GM19463 (cell line): Measurements from ENCODE around the gene HBA1.
"Not testable (repeated sequence)": the region's sequence is repeated elsewhere in the genome, so short reads cannot be mapped to it uniquely, and the experiment has no call there.

ENCODE experiments used
- ATAC-seq: cut with Tn5 transposase; IDR thresholded peaks from one replicate; pipeline ENCODE4 v1.9.1; 2021; ENCODE audit warnings: mild to moderate bottlenecking, moderate library complexity; ENCODE audit not compliant: unreplicated experiment

HBA1 gene

DNA sequence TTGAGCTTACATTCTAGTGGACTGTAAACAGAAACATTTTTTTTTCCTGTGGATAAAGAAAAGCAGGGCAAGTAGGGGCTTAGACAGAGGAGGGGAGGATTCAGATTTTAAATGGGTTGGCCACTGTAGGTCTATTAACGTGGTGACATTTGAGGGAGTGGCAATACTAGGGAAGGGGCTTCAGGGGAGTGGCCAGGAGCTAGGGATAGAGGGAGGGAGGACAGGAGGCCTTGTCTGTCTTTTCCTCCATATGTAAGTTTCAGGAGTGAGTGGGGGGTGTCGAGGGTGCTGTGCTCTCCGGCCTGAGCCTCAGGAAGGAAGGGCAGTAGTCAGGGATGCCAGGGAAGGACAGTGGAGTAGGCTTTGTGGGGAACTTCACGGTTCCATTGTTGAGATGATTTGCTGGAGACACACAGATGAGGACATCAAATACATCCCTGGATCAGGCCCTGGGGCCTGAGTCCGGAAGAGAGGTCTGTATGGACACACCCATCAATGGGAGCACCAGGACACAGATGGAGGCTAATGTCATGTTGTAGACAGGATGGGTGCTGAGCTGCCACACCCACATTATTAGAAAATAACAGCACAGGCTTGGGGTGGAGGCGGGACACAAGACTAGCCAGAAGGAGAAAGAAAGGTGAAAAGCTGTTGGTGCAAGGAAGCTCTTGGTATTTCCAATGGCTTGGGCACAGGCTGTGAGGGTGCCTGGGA lies 17.2 kb upstream of the HBA1 start:
- no peak for ATAC-seq

- not testable (repeated sequence) for ATAC-seq
Measured at GRCh38 chr16:160242-160641, 16.2 kb upstream of the HBA1 start.

DNA sequence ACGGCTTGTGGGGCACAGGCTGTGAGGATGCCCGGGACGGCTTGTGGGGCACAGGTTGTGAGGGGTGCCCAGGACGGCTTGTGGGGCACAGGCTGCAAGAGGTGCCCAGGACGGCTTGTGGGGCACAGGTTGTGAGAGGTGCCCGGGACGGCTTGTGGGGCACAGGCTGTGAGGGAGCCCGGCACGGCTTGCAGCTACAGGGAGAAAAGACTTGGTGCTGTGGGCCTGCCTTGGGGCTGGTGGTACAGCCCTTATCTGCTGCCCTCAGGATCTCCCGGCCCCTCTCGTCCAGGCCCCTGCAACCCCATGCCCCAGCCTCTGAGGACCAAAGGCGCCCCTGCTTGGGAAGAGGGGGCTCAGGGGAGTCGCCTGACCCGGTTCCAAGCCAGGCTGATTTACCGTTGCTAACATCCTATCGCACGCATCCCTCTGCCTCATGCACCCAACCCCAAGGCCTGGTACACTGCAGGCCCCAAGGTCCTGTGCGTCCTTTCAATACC lies 15.7 kb upstream of the HBA1 start:
- no peak for ATAC-seq

DNA sequence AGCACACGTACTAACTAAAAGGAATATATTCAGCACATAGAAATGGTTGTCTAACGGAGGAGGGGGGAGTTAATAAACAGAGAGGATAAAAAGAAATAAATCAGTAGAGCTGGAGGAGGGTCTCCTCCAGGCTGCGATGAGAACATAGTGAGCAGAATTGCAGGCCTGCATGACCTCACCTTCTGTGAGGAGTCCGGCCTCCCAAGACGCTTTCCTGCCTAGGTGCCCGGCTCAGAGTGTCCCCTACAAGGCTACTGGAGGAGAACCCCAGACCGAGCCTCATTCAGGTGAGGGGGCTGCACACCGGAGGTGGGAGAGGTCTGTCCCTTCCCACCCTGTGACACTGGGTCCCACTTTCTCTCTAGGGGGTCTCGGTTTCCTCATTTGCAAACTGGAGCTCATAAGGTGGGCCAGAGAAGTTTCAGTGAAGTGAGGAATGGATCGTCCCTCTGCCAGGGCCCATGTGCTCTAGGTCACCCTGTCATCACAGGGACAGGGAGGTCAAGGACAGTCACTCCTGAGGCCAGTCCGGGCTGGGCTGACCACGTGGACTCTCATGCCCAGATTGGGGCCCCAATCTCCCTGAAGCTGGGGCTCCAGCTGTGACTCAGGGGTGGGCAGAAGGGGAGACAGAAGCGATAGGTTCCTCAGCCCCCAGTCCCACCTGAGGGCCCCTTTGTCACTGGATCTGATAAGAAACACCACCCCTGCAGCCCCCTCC lies 14.0 kb upstream of the HBA1 start:
- ATAC-seq, result no peak

DNA sequence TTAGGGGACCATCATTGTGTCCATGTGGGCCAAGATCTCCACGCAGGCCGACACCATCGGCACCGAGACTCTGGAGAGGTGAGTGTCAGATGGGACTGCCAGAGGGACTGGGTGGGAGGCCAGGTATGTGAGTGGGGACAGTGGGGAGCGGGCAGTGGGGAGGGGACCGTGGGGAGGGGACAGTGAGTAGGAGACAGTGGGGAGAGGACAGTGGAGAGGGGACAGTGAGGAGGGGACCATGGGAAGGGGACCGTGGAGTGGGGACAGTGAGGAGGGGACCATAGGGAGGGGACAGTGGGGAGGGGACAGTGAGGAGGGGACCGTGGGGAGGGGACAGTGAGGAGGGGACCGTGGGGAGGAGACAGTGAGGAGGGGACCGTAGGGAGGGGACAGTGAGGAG lies 13.3 kb upstream of the HBA1 start:
- not testable (repeated sequence) for ATAC-seq

GRCh38 chr16:163696-164095 lies 12.8 kb upstream of the HBA1 start:
- ATAC-seq, result not testable (repeated sequence)

GRCh38 chr16:164134-164823 lies 12.2 kb upstream of the HBA1 start:
- ATAC-seq, result not testable (repeated sequence)

DNA sequence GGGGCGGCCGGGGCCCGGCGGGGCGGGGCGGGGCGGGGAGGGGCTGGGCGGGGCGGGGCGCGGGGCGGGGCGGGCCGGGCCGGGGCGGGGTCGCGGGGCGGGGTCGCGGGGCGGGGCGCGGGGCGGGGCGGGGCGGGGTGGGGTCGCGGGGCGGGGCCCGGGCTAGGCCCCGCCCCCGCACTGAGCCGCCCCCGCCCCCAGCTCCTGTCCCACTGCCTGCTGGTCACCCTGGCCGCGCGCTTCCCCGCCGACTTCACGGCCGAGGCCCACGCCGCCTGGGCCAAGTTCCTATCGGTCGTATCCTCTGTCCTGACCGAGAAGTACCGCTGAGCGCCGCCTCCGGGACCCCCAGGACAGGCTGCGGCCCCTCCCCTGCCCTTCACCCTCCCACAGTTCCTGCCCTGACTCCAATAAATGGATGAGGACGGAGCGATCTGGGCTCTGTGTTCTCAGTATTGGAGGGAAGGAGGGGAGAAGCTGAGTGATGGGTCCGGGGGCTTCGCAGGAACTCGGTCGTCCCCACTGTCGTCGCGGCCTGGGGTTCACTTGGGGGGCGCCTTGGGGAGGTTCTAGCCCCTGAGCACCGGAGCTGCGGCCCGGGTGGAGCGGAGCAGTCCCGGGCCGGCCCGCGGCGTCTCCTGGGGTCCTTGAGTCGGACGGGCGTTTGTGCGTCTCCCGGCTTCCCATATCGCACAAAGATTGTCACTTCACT lies 11.5 kb upstream of the HBA1 start:
- ATAC-seq, result no peak

DNA sequence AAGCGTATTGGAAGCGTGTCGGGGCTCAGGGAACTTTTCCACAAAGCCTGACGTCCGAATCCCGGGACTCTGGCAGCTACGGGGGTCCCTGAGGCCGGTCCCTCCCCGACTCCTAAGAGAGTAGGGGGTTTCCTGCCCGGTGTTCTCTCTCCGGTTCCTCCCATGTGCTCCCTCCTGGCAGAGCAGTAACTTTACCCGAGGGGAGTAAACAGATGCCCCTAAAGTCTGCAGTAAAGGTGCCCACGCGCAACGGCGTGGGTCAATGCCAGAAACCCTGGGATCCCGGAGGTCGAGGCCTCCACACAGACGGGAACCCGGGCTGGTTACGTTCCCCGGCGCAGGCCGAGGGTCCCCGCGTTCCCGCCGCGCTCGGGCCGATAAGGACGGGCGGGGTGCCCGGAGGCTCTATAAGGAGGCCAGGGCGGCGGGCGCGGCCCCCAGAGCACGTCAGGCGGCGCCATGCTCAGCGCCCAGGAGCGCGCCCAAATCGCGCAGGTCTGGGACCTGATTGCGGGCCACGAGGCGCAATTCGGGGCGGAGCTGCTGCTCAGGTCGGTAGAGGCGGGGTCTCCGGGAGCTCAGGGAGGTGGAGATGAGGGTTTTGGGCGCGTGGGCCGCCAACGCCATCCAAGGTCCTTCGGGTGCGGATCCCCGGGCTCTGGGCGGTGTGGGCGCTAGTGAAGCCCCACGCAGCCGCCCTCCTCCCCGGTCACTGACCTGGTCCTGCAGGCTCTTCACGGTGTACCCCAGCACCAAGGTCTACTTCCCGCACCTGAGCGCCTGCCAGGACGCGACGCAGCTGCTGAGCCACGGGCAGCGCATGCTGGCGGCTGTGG lies 10.7 kb upstream of the HBA1 start, which contains the start of gene HBM:
HBM (plus strand) TSS at position 440 of the 836 bp plus-strand sequence; CDS start at position 460, 20 bp downstream.
- ATAC-seq, result no peak

GRCh38 chr16:166375-167121 lies 9.9 kb upstream of the HBA1 start:
- ATAC-seq, result no peak

- no peak for ATAC-seq
Measured at GRCh38 chr16:167122-167690, 9.3 kb upstream of the HBA1 start.

- no peak for ATAC-seq
Measured at GRCh38 chr16:168424-168823, 8.1 kb upstream of the HBA1 start.

- ATAC-seq, result no peak
Measured at GRCh38 chr16:169014-169413, 7.5 kb upstream of the HBA1 start.

DNA sequence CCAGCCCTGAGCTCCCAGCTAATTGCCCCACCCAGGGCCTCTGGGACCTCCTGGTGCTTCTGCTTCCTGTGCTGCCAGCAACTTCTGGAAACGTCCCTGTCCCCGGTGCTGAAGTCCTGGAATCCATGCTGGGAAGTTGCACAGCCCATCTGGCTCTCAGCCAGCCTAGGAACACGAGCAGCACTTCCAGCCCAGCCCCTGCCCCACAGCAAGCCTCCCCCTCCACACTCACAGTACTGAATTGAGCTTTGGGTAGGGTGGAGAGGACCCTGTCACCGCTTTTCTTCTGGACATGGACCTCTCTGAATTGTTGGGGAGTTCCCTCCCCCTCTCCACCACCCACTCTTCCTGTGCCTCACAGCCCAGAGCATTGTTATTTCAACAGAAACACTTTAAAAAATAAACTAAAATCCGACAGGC lies 6.4 kb upstream of the HBA1 start:
- not testable (repeated sequence) for ATAC-seq

GRCh38 chr16:170788-171187 lies 5.7 kb upstream of the HBA1 start:
- no peak for ATAC-seq

DNA sequence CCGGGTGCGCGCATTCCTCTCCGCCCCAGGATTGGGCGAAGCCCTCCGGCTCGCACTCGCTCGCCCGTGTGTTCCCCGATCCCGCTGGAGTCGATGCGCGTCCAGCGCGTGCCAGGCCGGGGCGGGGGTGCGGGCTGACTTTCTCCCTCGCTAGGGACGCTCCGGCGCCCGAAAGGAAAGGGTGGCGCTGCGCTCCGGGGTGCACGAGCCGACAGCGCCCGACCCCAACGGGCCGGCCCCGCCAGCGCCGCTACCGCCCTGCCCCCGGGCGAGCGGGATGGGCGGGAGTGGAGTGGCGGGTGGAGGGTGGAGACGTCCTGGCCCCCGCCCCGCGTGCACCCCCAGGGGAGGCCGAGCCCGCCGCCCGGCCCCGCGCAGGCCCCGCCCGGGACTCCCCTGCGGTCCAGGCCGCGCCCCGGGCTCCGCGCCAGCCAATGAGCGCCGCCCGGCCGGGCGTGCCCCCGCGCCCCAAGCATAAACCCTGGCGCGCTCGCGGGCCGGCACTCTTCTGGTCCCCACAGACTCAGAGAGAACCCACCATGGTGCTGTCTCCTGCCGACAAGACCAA lies 4.0 kb upstream of the HBA1 start, which contains the start of gene HBA2:
HBA2 (plus strand) TSS at position 503 of the 568 bp plus-strand sequence; CDS start at position 540, 37 bp downstream.
- ATAC-seq, result not testable (repeated sequence)

DNA sequence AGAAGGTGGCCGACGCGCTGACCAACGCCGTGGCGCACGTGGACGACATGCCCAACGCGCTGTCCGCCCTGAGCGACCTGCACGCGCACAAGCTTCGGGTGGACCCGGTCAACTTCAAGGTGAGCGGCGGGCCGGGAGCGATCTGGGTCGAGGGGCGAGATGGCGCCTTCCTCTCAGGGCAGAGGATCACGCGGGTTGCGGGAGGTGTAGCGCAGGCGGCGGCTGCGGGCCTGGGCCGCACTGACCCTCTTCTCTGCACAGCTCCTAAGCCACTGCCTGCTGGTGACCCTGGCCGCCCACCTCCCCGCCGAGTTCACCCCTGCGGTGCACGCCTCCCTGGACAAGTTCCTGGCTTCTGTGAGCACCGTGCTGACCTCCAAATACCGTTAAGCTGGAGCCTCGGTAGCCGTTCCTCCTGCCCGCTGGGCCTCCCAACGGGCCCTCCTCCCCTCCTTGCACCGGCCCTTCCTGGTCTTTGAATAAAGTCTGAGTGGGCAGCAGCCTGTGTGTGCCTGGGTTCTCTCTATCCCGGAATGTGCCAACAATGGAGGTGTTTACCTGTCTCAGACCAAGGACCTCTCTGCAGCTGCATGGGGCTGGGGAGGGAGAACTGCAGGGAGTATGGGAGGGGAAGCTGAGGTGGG lies 3.1 kb upstream of the HBA1 start:
- ATAC-seq, result not testable (repeated sequence)
